ENCODE data around the gene PDCL2. TPM values are rescaled to one million over a fixed set of nuclear protein-coding genes. Genes with fewer than 3 reads are reported as not detected.

PDCL2 gene
- total RNA-seq, 1 experiment from 2014 or later, result not detected

DNA sequence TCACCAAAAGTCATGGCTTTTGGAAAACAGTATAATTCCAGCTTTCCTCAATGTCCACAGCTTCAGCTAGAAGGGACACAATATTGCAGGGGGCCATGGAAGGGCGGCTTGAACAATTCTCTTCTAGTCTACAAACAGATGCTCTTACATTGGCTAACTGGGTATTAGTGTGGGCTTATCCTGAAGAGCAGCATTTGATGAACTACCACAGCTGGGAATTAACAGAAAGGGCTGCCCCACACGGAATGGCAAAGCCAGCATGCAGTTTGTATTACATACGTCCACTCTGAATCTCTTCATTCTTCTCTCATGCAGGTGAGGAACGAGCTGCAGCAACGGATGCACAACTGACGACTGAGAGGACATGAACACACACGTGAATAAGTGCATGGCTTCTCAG, 13.0 kb upstream of the PDCL2 start:
- CTCF ChIA-PET, result no interaction called here
- no peaks in the 10 kb centered on the region for H3K27me3 ChIP-seq (ENCODE audit: low read length)
- peaks cover 8% of the 10 kb centered on the region for H3K4me1 ChIP-seq (ENCODE audit: insufficient read depth, low read length)
- H3K79me2 ChIP-seq (ENCODE audit: low read length), result no peaks in the 10 kb centered on the region
- ATAC-seq (no peak), DNase-seq (no peak)
- H3F3A ChIP-seq (ENCODE audit: low read length, unreplicated experiment), result no peaks in the 10 kb centered on the region
- H3K4me2 ChIP-seq (ENCODE audit: low read length), result no peak overlapping the region
- no peaks in the 10 kb centered on the region for H4K20me1 ChIP-seq (ENCODE audit: low read length)
- intact Hi-C loops (cut with micrococcal nuclease), result no loop called here
- no peak overlapping the region for H3K9ac ChIP-seq (ENCODE audit: low read length)
- no peak overlapping the region for H2AFZ ChIP-seq (ENCODE audit: low read length)
- no peaks in the 10 kb centered on the region for H3K9me2 ChIP-seq (replicated peaks; ENCODE audit: low read length)
- no peaks in the 10 kb centered on the region for H3K36me3 ChIP-seq (ENCODE audit: low read depth, low read length)
- no TSS peak for BruUV-seq (replicated peaks)
- TF ChIP-seq EZH2phosphoT487 (IDR thresholded peaks at IDR 0.05; ENCODE audit: borderline replicate concordance, low read length), result no peak
- TF ChIP-seq, protein P1, sequence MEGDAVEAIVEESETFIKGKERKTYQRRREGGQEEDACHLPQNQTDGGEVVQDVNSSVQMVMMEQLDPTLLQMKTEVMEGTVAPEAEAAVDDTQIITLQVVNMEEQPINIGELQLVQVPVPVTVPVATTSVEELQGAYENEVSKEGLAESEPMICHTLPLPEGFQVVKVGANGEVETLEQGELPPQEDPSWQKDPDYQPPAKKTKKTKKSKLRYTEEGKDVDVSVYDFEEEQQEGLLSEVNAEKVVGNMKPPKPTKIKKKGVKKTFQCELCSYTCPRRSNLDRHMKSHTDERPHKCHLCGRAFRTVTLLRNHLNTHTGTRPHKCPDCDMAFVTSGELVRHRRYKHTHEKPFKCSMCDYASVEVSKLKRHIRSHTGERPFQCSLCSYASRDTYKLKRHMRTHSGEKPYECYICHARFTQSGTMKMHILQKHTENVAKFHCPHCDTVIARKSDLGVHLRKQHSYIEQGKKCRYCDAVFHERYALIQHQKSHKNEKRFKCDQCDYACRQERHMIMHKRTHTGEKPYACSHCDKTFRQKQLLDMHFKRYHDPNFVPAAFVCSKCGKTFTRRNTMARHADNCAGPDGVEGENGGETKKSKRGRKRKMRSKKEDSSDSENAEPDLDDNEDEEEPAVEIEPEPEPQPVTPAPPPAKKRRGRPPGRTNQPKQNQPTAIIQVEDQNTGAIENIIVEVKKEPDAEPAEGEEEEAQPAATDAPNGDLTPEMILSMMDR (conservative IDR thresholded peaks at IDR 0.05; ENCODE audit: low read depth, low read length), result no peak
- TF ChIP-seq EZH2 (IDR thresholded peaks at IDR 0.05; ENCODE audit: low read length, unreplicated experiment), result no peak
- no peak overlapping the region for H3K4me3 ChIP-seq (ENCODE audit: low read length)
- H3K27ac ChIP-seq (ENCODE audit: low read length), result no peak overlapping the region
- H3K9me3 ChIP-seq (ENCODE audit: low read length), result no peaks in the 10 kb centered on the region
- POLR2A ChIA-PET (ENCODE audit: unreplicated experiment), result no interaction called here

- H3K4me1 ChIP-seq (ENCODE audit: insufficient read depth, low read length), result no peaks in the 10 kb centered on the region
- no peak overlapping the region for H3K4me2 ChIP-seq (ENCODE audit: low read length)
- BruUV-seq (replicated peaks), result no TSS peak
- no peaks in the 10 kb centered on the region for H3K79me2 ChIP-seq (ENCODE audit: low read length)
- ChIA-PET CTCF (no interaction called here), POLR2A (ENCODE audit: unreplicated experiment) (no interaction called here)
- no peak overlapping the region for H3K27ac ChIP-seq (ENCODE audit: low read length)
- H3F3A ChIP-seq (ENCODE audit: low read length, unreplicated experiment), result no peaks in the 10 kb centered on the region
- H3K9me3 ChIP-seq (ENCODE audit: low read length), result no peaks in the 10 kb centered on the region
- no peak overlapping the region for H3K9ac ChIP-seq (ENCODE audit: low read length)
- H3K9me2 ChIP-seq (replicated peaks; ENCODE audit: low read length), result no peaks in the 10 kb centered on the region
- no peak for DNase-seq
- no peaks in the 10 kb centered on the region for H4K20me1 ChIP-seq (ENCODE audit: low read length)
- ATAC-seq, result no peak
- no peaks in the 10 kb centered on the region for H3K36me3 ChIP-seq (ENCODE audit: low read depth, low read length)
- no peaks in the 10 kb centered on the region for H3K27me3 ChIP-seq (ENCODE audit: low read length)
- no peak for TF ChIP-seq EZH2phosphoT487 (IDR thresholded peaks at IDR 0.05; ENCODE audit: borderline replicate concordance, low read length)
- no peak for TF ChIP-seq EZH2 (IDR thresholded peaks at IDR 0.05; ENCODE audit: low read length, unreplicated experiment)
- TF ChIP-seq, protein P1 (conservative IDR thresholded peaks at IDR 0.05; ENCODE audit: low read depth, low read length), result no peak
- H2AFZ ChIP-seq (ENCODE audit: low read length), result no peak overlapping the region
- intact Hi-C loops (cut with micrococcal nuclease), result no loop called here
- H3K4me3 ChIP-seq (ENCODE audit: low read length), result no peak overlapping the region
Observed at GRCh38 chr4:55600640-55601039, 8.6 kb upstream of the PDCL2 start.

DNA sequence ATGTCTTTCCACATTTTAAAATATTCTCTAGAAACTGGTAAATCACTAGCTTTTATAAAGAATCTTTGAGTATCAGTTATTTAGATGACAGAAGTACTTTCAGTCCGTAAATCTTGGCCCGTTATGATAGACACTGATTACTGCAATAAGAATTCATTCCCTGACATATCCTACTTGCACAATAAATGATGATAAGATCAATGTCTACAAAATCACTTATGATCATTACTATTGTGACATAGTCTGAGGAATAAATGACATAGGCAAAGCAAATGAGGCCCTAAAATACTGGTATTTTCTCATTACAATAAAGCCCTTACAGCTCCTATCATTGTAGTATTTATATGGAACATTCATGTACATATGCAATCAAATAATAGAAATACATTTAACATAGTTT, 6.6 kb upstream of the PDCL2 start:
- Histone ChIP-seq H3K4me2 (ENCODE audit: low read length) (no peak overlapping the region), H3K4me1 (ENCODE audit: insufficient read depth, low read length) (no peaks in the 10 kb centered on the region), H3K79me2 (ENCODE audit: low read length) (no peaks in the 10 kb centered on the region), H3K27me3 (ENCODE audit: low read length) (no peaks in the 10 kb centered on the region), H4K20me1 (ENCODE audit: low read length) (no peaks in the 10 kb centered on the region), H3F3A (ENCODE audit: low read length, unreplicated experiment) (no peaks in the 10 kb centered on the region), H3K9me3 (ENCODE audit: low read length) (no peaks in the 10 kb centered on the region), H2AFZ (ENCODE audit: low read length) (no peak overlapping the region), H3K36me3 (ENCODE audit: low read depth, low read length) (no peaks in the 10 kb centered on the region), H3K27ac (ENCODE audit: low read length) (no peak overlapping the region), H3K4me3 (ENCODE audit: low read length) (no peak overlapping the region), H3K9ac (ENCODE audit: low read length) (no peak overlapping the region), H3K9me2 (replicated peaks; ENCODE audit: low read length) (no peaks in the 10 kb centered on the region)
- DNase-seq (no peak), ATAC-seq (no peak)
- ChIA-PET CTCF (no interaction called here), POLR2A (ENCODE audit: unreplicated experiment) (interaction anchor here (0.6 kb wide), 1 partner anchor 135 kb away, joined by 8 read pairs; no protein-coding TSS in a partner anchor)
- intact Hi-C loops (cut with micrococcal nuclease), result no loop called here
- BruUV-seq (replicated peaks), result no TSS peak
- TF ChIP-seq, protein P1 (conservative IDR thresholded peaks at IDR 0.05; ENCODE audit: low read depth, low read length), result no peak
- TF ChIP-seq EZH2phosphoT487 (IDR thresholded peaks at IDR 0.05; ENCODE audit: borderline replicate concordance, low read length), result no peak
- TF ChIP-seq EZH2 (IDR thresholded peaks at IDR 0.05; ENCODE audit: low read length, unreplicated experiment), result no peak
